UCSD-AML1 (cell line): ENCODE data around the gene VIPR1.

Source experiments
- DNase-seq: peaks from one replicate; lab custom pipeline; 2025; ENCODE audit not compliant: unreplicated experiment; lab: John Stamatoyannopoulos, UW

The VIPR1 gene

GRCh38 chr3:42509111-42509510 is 6.7 kb downstream of the VIPR1 start:
- DNase-seq = no peak

- DNase-seq = no peak
These were observed 7.9 kb downstream of the VIPR1 start for GRCh38 chr3:42510325-42510724.

- no peak for DNase-seq
These were observed 8.8 kb downstream of the VIPR1 start for GRCh38 chr3:42511201-42511600.

- DNase-seq = no peak
These were observed 9.3 kb downstream of the VIPR1 start for GRCh38 chr3:42511736-42512135.

DNA sequence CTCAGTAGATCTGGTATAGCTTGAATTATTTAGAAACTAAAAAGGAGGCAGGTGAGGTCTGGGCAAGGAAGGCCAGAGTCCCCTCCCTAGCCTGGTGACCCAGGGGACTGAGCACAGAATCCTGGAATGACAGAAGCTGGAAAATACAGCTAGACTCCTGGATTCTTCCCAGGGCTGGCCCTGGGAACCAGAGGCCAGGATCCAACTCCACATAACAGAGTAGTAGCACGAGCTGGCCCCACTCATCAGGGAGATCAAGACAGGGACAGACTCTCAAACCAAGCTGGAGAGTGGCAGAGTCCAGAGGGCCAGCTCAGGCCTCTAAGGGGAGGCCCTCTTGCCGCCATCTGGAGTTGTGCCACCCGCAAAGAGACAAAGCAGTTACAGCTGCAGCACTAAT is 10.7 kb downstream of the VIPR1 start:
- no peak for DNase-seq

GRCh38 chr3:42513521-42513920 is 11.1 kb downstream of the VIPR1 start:
- DNase-seq = no peak

GRCh38 chr3:42514876-42515275 is 12.4 kb downstream of the VIPR1 start:
- no peak for DNase-seq

DNA sequence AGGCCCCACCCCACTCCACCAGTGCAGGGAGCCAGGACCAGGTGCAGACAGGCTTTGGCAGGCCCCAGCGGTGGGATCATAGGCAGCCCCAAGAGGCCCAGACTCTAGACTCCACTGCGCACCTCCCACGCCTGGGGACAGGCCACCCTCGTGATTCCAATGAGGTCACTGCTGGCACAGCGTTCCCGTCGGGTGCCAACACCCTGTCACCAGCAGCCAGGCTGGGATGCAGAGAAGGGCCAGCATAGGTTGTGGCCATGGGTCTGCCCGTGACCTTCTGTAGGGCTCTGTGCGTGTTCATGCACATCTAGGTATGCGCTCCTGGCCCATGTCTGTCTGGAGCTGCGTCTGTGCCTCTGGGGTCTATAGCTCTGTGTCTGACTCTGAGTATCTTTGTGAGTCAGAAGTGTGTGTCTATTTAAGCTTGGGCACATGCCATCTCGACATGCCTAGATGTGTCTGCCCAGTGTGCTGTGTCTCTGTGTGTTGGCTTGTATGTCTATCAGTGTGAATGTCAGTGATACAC is 13.0 kb downstream of the VIPR1 start:
- DNase-seq = no peak

DNA sequence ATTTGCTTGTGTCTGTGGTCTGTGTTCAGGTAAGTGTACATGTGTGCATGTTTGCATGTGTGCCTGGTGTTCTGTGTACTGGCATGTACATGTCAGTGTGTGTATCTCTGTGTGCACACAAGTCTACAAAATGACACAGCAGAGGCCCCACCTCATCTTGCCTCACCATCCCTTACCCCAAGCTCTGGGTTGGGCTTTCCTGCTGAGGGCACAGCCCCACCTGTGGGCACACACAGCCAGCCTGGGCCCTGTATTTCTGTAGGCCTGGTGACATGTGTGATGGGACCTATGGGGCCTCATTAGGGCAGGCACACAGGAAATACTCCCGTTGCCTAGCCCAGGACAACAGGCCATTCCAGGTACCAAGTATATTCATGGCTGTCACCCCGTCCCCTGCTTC is 13.5 kb downstream of the VIPR1 start:
- DNase-seq = no peak

DNA sequence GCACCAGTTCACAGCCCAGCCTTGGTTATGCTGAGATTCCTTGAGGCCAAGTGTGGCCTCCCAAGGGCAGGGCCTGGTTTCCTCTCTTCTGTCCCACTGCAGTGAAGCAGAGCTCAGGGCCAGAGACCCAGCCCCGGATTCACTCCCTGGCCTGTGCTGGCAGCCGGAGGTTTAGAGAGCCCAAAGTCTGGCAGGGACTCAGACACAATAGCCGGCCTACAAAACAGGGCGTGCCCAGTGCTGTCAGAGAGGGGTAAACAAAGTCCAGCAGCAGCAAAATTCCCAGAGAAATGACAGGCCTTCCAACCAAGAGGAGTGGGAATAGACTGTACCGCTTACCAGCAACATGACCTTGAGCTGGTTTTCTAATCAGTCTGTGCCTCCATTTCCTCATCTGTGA is 14.0 kb downstream of the VIPR1 start:
- no peak for DNase-seq

GRCh38 chr3:42517117-42517516 is 14.7 kb downstream of the VIPR1 start:
- no peak for DNase-seq

- DNase-seq = peak; percentile 73
These were observed 16.5 kb downstream of the VIPR1 start for GRCh38 chr3:42518800-42519567.

DNA sequence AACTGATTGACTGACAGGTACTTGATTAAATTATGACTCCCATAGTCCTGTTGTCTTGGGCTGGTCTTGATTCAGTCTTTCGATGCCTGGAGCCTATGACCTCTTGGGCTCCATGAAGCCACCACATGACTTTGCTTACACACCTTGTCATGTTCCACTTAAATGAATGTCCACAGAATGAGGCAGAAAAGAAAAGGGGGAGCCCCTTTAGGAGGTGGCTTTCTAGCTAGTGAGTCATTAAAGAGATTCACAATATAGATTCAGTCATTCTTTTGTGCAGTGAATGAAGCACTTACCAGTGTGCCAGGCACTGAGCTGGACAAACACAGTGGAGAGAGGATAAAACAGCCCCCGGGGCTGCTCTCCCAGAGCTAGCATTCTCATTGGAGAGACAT is 17.1 kb downstream of the VIPR1 start:
- no peak for DNase-seq

GRCh38 chr3:42520336-42520735 is 17.9 kb downstream of the VIPR1 start:
- no peak for DNase-seq

DNA sequence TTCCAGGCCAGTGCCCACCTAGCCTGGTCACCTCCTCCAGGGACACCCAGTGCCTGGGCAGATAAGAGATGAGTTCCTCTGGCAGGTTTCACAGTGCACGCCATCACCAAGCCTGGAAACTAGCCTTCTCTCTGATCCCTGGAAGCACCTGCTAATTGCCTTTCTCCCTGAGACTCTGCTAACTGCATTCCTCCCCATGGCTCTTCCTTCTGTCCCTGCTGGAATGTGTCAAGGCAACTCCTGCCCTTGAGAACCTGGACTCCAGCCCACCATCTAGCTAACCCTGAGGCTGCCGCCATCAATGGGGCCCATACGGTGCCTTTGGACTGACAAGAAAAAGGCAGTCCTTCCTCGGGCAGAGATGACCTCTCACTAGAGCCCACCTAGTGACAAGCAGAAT is 18.5 kb downstream of the VIPR1 start:
- DNase-seq = no peak

GRCh38 chr3:42524751-42525150 is 22.3 kb downstream of the VIPR1 start:
- no peak for DNase-seq

- no peak for DNase-seq
These were observed 22.8 kb downstream of the VIPR1 start for GRCh38 chr3:42525212-42525611.

GRCh38 chr3:42525736-42526345 is 23.4 kb downstream of the VIPR1 start:
- no peak for DNase-seq

- DNase-seq = peak; percentile 66
These were observed 24.3 kb downstream of the VIPR1 start for GRCh38 chr3:42526616-42527367.

DNA sequence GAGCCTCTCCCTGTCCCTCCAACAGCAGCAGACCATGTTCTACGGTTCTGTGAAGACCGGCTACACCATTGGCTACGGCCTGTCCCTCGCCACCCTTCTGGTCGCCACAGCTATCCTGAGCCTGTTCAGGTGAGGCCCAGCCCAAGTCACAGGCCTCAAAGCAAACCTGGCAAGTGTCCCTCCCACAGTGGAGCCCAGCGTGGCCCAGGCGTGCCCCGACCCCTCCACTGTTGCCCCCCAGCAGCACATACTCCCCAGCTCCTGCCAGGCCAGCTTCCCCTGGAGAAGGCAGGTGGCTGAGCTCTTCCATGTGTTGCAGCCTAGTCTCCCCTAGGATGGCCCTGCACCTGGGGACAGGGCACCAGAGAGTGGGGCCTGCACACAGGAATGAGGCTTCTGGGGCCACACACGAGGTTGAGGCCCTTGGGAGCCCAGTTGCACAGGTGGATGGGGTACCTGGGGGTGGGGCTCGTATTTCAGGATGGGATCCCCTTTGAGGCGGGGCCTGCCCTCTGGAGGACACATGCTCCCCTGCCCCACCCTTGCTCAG is 25.0 kb downstream of the VIPR1 start:
- no peak for DNase-seq

- peak; percentile 69 for DNase-seq
These were observed 27.0 kb downstream of the VIPR1 start for GRCh38 chr3:42529468-42529867.

GRCh38 chr3:42530073-42530472 is 27.6 kb downstream of the VIPR1 start:
- no peak for DNase-seq
